ENCODE results near the gene PRKG1.
"Not testable (repeated sequence)": the region's sequence is repeated elsewhere in the genome, so short reads cannot be mapped to it uniquely, and the experiment has no call there.

Gene PRKG1

DNA sequence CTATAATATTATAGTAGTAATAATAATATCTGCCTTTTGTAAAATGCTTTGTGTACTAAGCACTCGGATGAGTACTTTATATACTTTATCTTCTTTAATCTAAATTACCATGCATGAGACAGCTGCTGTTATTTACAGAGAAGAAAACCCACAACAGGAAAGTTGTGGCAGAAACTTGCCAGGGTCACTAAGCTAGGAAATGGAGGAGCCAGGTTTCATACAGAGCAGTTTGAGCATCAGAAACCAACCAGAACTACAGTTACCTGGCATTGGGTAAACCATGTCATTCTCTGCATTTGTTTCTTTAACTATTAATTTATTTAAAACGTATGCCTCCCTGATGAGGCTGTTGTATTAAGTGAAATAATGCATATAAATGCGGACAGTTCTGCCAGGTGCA is 495.2 kb downstream of the PRKG1 start:
- H4K20me1 ChIP-seq (ENCODE audit: insufficient read depth, low read length) = no peaks in the 10 kb centered on the region
- H3K9ac ChIP-seq (ENCODE audit: low read depth, low read length) = no peak overlapping the region
- no peaks in the 10 kb centered on the region for H3K9me3 ChIP-seq (ENCODE audit: insufficient read depth, low read length, severe bottlenecking)
- no peak for DNase-seq
- no peak overlapping the region for H3K27ac ChIP-seq (ENCODE audit: low read length)
- no peak overlapping the region for H3K4me3 ChIP-seq (ENCODE audit: low read depth in 1 of 2, low read length in 2 of 2)
- no peaks in the 10 kb centered on the region for H3K36me3 ChIP-seq (ENCODE audit: insufficient read depth, low read length)
- no peak overlapping the region for H2AFZ ChIP-seq (ENCODE audit: low read depth, low read length)
- H3K79me2 ChIP-seq (ENCODE audit: insufficient read depth, low read length) = no peaks in the 10 kb centered on the region
- ATAC-seq (ENCODE audit: insufficient read depth, low read depth) = no peak
- H3K4me2 ChIP-seq (ENCODE audit: insufficient read depth, low read length) = no peak overlapping the region
- H3K4me1 ChIP-seq (ENCODE audit: insufficient read depth, low read length) = no peaks in the 10 kb centered on the region
- TF ChIP-seq EZH2 (IDR thresholded peaks at IDR 0.05; ENCODE audit: borderline replicate concordance, low read depth, low read length, severe bottlenecking) = no peak
- TF ChIP-seq, protein P1, sequence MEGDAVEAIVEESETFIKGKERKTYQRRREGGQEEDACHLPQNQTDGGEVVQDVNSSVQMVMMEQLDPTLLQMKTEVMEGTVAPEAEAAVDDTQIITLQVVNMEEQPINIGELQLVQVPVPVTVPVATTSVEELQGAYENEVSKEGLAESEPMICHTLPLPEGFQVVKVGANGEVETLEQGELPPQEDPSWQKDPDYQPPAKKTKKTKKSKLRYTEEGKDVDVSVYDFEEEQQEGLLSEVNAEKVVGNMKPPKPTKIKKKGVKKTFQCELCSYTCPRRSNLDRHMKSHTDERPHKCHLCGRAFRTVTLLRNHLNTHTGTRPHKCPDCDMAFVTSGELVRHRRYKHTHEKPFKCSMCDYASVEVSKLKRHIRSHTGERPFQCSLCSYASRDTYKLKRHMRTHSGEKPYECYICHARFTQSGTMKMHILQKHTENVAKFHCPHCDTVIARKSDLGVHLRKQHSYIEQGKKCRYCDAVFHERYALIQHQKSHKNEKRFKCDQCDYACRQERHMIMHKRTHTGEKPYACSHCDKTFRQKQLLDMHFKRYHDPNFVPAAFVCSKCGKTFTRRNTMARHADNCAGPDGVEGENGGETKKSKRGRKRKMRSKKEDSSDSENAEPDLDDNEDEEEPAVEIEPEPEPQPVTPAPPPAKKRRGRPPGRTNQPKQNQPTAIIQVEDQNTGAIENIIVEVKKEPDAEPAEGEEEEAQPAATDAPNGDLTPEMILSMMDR (IDR thresholded peaks at IDR 0.05; ENCODE audit: borderline replicate concordance, extremely low read depth, low read length, poor library complexity, severe bottlenecking) = no peak
- H3K27me3 ChIP-seq (ENCODE audit: insufficient read depth, low read length, poor library complexity) = no peaks in the 10 kb centered on the region

DNA sequence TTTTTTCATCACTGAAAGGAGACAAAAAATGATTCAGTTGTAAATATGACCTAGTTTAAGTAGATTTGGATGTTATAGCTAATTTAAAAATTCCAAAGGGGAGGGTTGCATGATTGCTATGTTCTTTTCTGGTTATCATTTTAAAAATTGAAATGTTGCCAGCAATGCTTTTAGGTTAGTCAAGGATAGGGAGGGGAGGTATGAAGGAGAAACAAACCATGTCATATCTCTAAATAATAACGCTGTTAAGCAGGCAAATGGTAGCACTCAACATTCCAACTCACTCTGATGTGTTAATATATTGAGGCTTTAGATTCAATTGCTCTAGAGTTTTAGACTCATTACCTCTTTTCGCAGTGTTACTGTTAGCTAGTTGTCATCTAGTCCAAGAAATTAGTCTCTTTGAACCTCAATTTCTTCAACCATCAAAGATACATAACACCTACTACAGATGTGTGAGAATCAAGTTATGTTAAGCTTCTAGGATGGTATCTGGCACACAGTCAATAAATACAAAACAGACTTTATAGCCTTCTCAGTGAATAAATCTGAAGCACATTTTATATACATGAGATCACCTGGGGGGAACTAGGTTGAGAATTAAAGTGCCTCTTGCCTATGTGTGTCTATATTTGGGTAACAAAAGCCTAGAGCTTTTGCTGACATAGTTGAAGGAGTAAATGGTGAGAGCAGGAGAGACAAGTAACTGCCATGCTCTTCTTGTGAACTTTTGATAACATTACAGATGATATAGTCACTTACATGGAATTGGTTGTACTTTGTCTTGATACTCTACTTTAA is 500.2 kb downstream of the PRKG1 start:
- no peak overlapping the region for H2AFZ ChIP-seq (ENCODE audit: low read depth, low read length)
- no peak overlapping the region for H3K4me3 ChIP-seq (ENCODE audit: low read depth in 1 of 2, low read length in 2 of 2)
- no peaks in the 10 kb centered on the region for H3K36me3 ChIP-seq (ENCODE audit: insufficient read depth, low read length)
- DNase-seq (no peak), ATAC-seq (ENCODE audit: insufficient read depth, low read depth) (no peak)
- H3K79me2 ChIP-seq (ENCODE audit: insufficient read depth, low read length) = no peaks in the 10 kb centered on the region
- TF ChIP-seq, protein P1 (IDR thresholded peaks at IDR 0.05; ENCODE audit: borderline replicate concordance, extremely low read depth, low read length, poor library complexity, severe bottlenecking) = no peak
- TF ChIP-seq EZH2 (IDR thresholded peaks at IDR 0.05; ENCODE audit: borderline replicate concordance, low read depth, low read length, severe bottlenecking) = no peak
- no peaks in the 10 kb centered on the region for H4K20me1 ChIP-seq (ENCODE audit: insufficient read depth, low read length)
- H3K9me3 ChIP-seq (ENCODE audit: insufficient read depth, low read length, severe bottlenecking) = no peaks in the 10 kb centered on the region
- H3K27ac ChIP-seq (ENCODE audit: low read length) = no peak overlapping the region
- H3K27me3 ChIP-seq (ENCODE audit: insufficient read depth, low read length, poor library complexity) = no peaks in the 10 kb centered on the region
- no peak overlapping the region for H3K9ac ChIP-seq (ENCODE audit: low read depth, low read length)
- H3K4me2 ChIP-seq (ENCODE audit: insufficient read depth, low read length) = no peak overlapping the region
- no peaks in the 10 kb centered on the region for H3K4me1 ChIP-seq (ENCODE audit: insufficient read depth, low read length)

DNA sequence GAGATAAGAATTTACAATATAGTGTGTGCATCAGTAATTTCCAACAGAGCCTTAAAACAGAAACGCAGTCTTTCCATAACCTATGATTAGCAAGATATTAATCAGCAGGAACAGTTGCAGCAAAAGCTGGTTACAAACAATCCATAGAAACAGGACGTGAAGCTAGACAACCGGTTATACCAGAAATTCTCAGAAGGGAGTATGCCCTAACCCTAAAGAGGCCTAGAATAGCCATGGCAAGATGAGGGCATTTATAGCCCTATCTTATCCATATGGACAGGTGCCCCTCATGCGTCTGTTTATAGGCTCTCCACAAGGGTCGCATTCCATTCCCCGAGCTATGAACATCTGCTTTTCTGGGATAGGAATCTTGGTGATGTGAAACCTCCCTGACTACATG is 506.9 kb downstream of the PRKG1 start:
- H3K79me2 ChIP-seq (ENCODE audit: insufficient read depth, low read length); H3K36me3 ChIP-seq (ENCODE audit: insufficient read depth, low read length); H3K27me3 ChIP-seq (ENCODE audit: insufficient read depth, low read length, poor library complexity); H3K27ac ChIP-seq (ENCODE audit: low read length); H3K9ac ChIP-seq (ENCODE audit: low read depth, low read length); H4K20me1 ChIP-seq (ENCODE audit: insufficient read depth, low read length); H3K4me1 ChIP-seq (ENCODE audit: insufficient read depth, low read length); DNase-seq; H2AFZ ChIP-seq (ENCODE audit: low read depth, low read length); H3K4me3 ChIP-seq (ENCODE audit: low read depth in 1 of 2, low read length in 2 of 2); H3K9me3 ChIP-seq (ENCODE audit: insufficient read depth, low read length, severe bottlenecking); H3K4me2 ChIP-seq (ENCODE audit: insufficient read depth, low read length); ATAC-seq (ENCODE audit: insufficient read depth, low read depth): not testable (repeated sequence)

DNA sequence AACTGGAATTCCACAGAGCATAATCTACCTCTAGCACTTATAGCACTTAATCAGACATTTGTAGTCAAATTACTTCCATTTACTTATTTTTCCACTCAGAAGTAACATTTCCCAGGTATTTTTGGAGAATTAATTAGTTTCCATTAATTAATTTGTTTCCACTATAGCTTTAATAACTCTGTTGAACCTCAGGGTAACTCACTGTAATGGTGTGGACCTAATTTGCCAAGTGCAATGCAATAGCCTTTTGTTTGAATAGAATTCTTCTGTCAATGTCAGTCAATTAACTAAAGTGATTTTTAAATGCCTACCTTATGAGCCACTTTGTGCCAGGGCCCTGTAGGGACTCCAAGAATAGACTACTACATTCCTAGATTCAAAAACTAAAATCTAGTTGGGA is 509.7 kb downstream of the PRKG1 start:
- no peak for TF ChIP-seq EZH2 (IDR thresholded peaks at IDR 0.05; ENCODE audit: borderline replicate concordance, low read depth, low read length, severe bottlenecking)
- TF ChIP-seq, protein P1 (IDR thresholded peaks at IDR 0.05; ENCODE audit: borderline replicate concordance, extremely low read depth, low read length, poor library complexity, severe bottlenecking) = no peak
- Histone ChIP-seq H3K4me3 (ENCODE audit: low read depth in 1 of 2, low read length in 2 of 2) (no peak overlapping the region), H3K9me3 (ENCODE audit: insufficient read depth, low read length, severe bottlenecking) (peaks cover 2% of the 10 kb centered on the region), H3K36me3 (ENCODE audit: insufficient read depth, low read length) (no peaks in the 10 kb centered on the region), H3K27me3 (ENCODE audit: insufficient read depth, low read length, poor library complexity) (no peaks in the 10 kb centered on the region), H4K20me1 (ENCODE audit: insufficient read depth, low read length) (no peaks in the 10 kb centered on the region), H3K27ac (ENCODE audit: low read length) (no peak overlapping the region), H3K4me1 (ENCODE audit: insufficient read depth, low read length) (no peaks in the 10 kb centered on the region), H3K9ac (ENCODE audit: low read depth, low read length) (no peak overlapping the region), H3K79me2 (ENCODE audit: insufficient read depth, low read length) (no peaks in the 10 kb centered on the region), H3K4me2 (ENCODE audit: insufficient read depth, low read length) (no peak overlapping the region), H2AFZ (ENCODE audit: low read depth, low read length) (no peak overlapping the region)
- ATAC-seq (ENCODE audit: insufficient read depth, low read depth) (no peak), DNase-seq (no peak)
